Fibroblast of villous mesenchyme (primary cell): ENCODE results near the gene CYP4F8. TPM values are rescaled to one million over a fixed set of nuclear protein-coding genes. Genes with fewer than 3 reads are reported as not detected.

Source experiments
- DNase-seq: peaks from one replicate; pipeline ENCODE4 v3.0.0-alpha.2; 2010; ENCODE audit warnings: low read depth
- H3K4me3 ChIP-seq: 2 replicates; pipeline ENCODE4 v1.5.1; 2011; ENCODE audit warnings: low read depth, mild to moderate bottlenecking, low read length
- total RNA-seq: library from RNA; depleted of rRNA; stranded (reverse); fragments of >200 nt; gene quantifications from 2 replicates; pipeline ENCODE4 v1.2.3, GENCODE V29; 2012
- TF ChIP-seq, protein P1 (sequence below): IDR thresholded peaks from 2 replicates; pipeline ENCODE4 v1.5.1; 2012; ENCODE audit warnings: low read depth, mild to moderate bottlenecking, low read length; ENCODE audit not compliant: insufficient read depth

Gene CYP4F8, protein sequence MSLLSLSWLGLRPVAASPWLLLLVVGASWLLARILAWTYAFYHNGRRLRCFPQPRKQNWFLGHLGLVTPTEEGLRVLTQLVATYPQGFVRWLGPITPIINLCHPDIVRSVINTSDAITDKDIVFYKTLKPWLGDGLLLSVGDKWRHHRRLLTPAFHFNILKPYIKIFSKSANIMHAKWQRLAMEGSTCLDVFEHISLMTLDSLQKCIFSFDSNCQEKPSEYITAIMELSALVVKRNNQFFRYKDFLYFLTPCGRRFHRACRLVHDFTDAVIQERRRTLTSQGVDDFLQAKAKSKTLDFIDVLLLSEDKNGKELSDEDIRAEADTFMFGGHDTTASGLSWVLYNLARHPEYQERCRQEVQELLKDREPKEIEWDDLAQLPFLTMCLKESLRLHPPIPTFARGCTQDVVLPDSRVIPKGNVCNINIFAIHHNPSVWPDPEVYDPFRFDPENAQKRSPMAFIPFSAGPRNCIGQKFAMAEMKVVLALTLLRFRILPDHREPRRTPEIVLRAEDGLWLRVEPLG
- under 0.01 TPM in 1 of 2 replicates, not detected in the other for total RNA-seq

DNA sequence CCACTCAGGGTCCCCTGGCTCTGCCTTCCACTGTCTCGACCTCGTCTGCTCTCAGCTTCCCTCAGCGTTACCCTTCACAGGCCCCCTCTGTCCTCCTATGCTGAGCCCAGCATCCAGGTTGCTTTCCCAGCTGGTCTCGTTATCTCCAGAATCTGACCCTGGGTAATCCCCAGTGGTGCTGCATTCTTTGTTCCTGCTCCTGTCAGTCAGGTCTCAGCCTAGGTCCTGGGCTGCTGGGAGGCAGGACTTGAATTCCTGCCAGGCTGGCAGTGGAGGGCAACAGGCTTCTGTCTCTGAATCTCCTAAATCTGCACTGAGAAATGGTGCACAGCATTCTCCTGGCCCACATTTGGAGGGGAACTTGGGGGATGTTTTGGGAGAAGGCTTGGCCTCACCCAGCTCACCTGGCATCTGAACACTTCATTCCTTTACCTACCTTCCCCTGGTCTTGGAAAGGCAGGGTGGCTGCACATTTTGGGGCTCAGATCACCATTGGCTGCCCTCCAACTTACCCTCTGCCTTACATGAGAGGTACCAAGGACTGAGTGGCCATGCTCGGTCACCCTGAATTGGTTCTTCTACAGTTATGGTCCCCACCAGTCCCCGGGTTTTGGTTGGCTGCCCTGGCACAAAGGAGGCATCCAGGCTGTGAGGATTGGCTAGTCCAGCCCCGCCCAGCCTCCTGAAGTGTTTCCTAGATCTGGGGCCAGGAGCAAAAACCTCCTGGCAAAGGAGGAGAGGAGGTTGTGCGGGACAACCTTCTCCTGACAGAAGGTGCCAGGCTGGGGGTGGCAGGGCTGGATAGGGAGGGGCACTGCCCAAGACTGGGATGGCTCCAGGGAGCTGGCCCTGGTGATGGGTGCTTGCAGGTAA lies at the start of gene CYP4F8:
CYP4F8 (plus strand) TSS at position 712 of the 873 bp plus-strand sequence. CDS start 399 bp downstream, outside the sequence.
- TF ChIP-seq, protein P1, sequence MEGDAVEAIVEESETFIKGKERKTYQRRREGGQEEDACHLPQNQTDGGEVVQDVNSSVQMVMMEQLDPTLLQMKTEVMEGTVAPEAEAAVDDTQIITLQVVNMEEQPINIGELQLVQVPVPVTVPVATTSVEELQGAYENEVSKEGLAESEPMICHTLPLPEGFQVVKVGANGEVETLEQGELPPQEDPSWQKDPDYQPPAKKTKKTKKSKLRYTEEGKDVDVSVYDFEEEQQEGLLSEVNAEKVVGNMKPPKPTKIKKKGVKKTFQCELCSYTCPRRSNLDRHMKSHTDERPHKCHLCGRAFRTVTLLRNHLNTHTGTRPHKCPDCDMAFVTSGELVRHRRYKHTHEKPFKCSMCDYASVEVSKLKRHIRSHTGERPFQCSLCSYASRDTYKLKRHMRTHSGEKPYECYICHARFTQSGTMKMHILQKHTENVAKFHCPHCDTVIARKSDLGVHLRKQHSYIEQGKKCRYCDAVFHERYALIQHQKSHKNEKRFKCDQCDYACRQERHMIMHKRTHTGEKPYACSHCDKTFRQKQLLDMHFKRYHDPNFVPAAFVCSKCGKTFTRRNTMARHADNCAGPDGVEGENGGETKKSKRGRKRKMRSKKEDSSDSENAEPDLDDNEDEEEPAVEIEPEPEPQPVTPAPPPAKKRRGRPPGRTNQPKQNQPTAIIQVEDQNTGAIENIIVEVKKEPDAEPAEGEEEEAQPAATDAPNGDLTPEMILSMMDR = no peak
- DNase-seq = no peak
- no peak within 1 kb of the TSS for H3K4me3 ChIP-seq

- DNase-seq = no peak
- TF ChIP-seq, protein P1 = no peak
Observed at GRCh38 chr19:15570420-15570819, 44.6 kb upstream of the CYP4F8 start.

DNA sequence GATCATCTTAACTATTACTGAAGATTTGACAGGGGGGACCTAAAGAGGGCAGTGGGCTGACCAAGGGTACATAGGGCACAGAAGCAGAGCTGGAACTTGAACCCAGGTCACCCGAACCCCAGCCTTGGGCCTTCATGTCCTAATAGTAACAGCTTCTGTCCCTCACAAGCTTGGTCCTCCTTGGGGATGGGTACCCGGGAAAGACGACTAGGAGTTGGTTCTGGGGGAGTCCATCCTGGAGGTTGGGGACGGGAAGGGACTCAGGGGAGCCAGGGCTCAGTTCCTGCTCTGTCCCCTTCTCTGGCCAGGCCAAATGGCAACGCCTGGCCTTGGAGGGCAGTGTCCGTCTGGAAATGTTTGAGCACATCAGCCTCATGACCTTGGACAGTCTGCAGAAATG lies 39.6 kb upstream of the CYP4F8 start:
- no peak overlapping the region for H3K4me3 ChIP-seq
- DNase-seq = no peak
- TF ChIP-seq, protein P1 = no peak

More at GRCh38 chr19:15570420-15570819, 44.6 kb upstream of the CYP4F8 start:
- no peak overlapping the region for H3K4me3 ChIP-seq

GRCh38 chr19:15576526-15577156 lies 38.4 kb upstream of the CYP4F8 start:
- TF ChIP-seq, protein P1 = no peak

GRCh38 chr19:15577184-15577771 lies 37.7 kb upstream of the CYP4F8 start:
- TF ChIP-seq, protein P1 = no peak
- H3K4me3 ChIP-seq = no peak overlapping the region
- DNase-seq = no peak

More at GRCh38 chr19:15576526-15577156, 38.4 kb upstream of the CYP4F8 start:
- no peak for DNase-seq
- H3K4me3 ChIP-seq = no peak overlapping the region

GRCh38 chr19:15583346-15583745 lies 31.7 kb upstream of the CYP4F8 start:
- TF ChIP-seq, protein P1 = no peak

More at GRCh38 chr19:15583346-15583745, 31.7 kb upstream of the CYP4F8 start:
- no peak overlapping the region for H3K4me3 ChIP-seq
- DNase-seq = no peak
